Endodermal cell (in vitro differentiated cells): ENCODE data around the gene ACTRT3. TPM values are rescaled to one million over a fixed set of nuclear protein-coding genes. Genes with fewer than 3 reads are reported as not detected.

ENCODE experiments used
- DNase-seq: peaks from one replicate; pipeline ENCODE4 v3.0.0-alpha.2; 2017
- H3K27ac ChIP-seq: 2 replicates; pipeline ENCODE4 v1.5.1; 2013; ENCODE audit warnings: mild to moderate bottlenecking, low read depth, low read length, moderate library complexity
- H3K27me3 ChIP-seq: 2 replicates; pipeline ENCODE4 v1.6.1; 2013; ENCODE audit warnings: mild to moderate bottlenecking, low read length, moderate library complexity; ENCODE audit not compliant: insufficient read depth, control insufficient read depth, poor library complexity, severe bottlenecking
- H3K36me3 ChIP-seq: 2 replicates; pipeline ENCODE4 v1.7.0; 2013; ENCODE audit warnings: mild to moderate bottlenecking, low read length, moderate library complexity; ENCODE audit not compliant: control insufficient read depth, insufficient read depth
- H3K4me1 ChIP-seq: one replicate; pipeline ENCODE4 v1.7.0; 2013; ENCODE audit warnings: low read length; ENCODE audit not compliant: control insufficient read depth, insufficient read depth
- H3K4me3 ChIP-seq: 2 replicates; pipeline ENCODE4 v1.5.1; 2013; ENCODE audit warnings: mild to moderate bottlenecking, low read length, moderate library complexity
- H3K9ac ChIP-seq: 2 replicates; pipeline ENCODE4 v1.6.1; 2013; ENCODE audit warnings: mild to moderate bottlenecking, low read length, moderate library complexity; ENCODE audit not compliant: poor library complexity, severe bottlenecking; ENCODE audit errors: extremely low read depth
- H3K9me3 ChIP-seq: 2 replicates; pipeline ENCODE4 v1.6.1; 2013; ENCODE audit warnings: mild to moderate bottlenecking, low read length, moderate library complexity; ENCODE audit not compliant: control insufficient read depth
- H3K27ac Mint-ChIP-seq: 2 replicates; pipeline ENCODE4 v1.8.0; 2020; ENCODE audit warnings: mixed read lengths
- H3K27me3 Mint-ChIP-seq: 2 replicates; pipeline ENCODE4 v1.8.0; 2021; ENCODE audit warnings: mild to moderate bottlenecking, mixed read lengths; ENCODE audit not compliant: insufficient read depth
- H3K36me3 Mint-ChIP-seq: 2 replicates; pipeline ENCODE4 v1.8.0; 2020; ENCODE audit warnings: low read depth, mixed read lengths
- H3K4me1 Mint-ChIP-seq: 2 replicates; pipeline ENCODE4 v1.8.0; 2020; ENCODE audit warnings: mixed read lengths
- H3K4me3 Mint-ChIP-seq: 2 replicates; pipeline ENCODE4 v1.8.0; 2020; ENCODE audit warnings: mild to moderate bottlenecking, moderate library complexity, mixed read lengths
- H3K9me3 Mint-ChIP-seq: 2 replicates; pipeline ENCODE4 v1.8.0; 2020; ENCODE audit warnings: mild to moderate bottlenecking, mixed read lengths
- CTCF ChIP-seq: fragments of 200-600 bp; sonication (generic); conservative IDR thresholded peaks from 2 replicates; pipeline ENCODE4 v1.5.0; 2021; ENCODE audit warnings: antibody characterized with exemption, mild to moderate bottlenecking
- WGBS, 2 experiments: methylation state at CpG; one replicate each; pipeline versions ENCODE4 v1.1.5 to v1.1.7; 2013; ENCODE audit warnings: missing lambda C conversion rate in 2 of 2, mixed read lengths in 1 of 2; ENCODE audit not compliant: insufficient coverage in 1 of 2, insufficient read length in 1 of 2; 5-methylcytosine and 5-hydroxymethylcytosine counted together
- total RNA-seq, 2 donors: library from RNA; stranded (reverse); fragmentation: NEBNext Ultra II Directional in 1 of 2; extraction: Animal tissue kit (Norgen Biotek cat#: 25700) in 1 of 2; gene quantifications; 2 replicates in 1 of 2; 3 replicates in 1 of 2; pipeline ENCODE4 v1.2.1, GENCODE V29; 2021

Gene ACTRT3
- total RNA-seq, 2 donors from 2014 or later, result 0.82 to 2.5 TPM

- Mint-ChIP-seq H3K27me3 (no peaks in the 10 kb centered on the region), H3K27ac (peak within 1 kb of the TSS; percentile 90), H3K36me3 (peaks cover 2% of the 10 kb centered on the region), H3K4me1 (peaks cover 4% of the 10 kb centered on the region), H3K4me3 (peak within 1 kb of the TSS; percentile 82), H3K9me3 (peaks cover 16% of the 10 kb centered on the region)
- no peaks in the 10 kb centered on the region for H3K27me3 ChIP-seq
- peaks cover 11% of the 10 kb centered on the region for H3K9me3 ChIP-seq
- TF ChIP-seq CTCF, result no peak
- no peaks in the 10 kb centered on the region for H3K4me1 ChIP-seq
- peak within 1 kb of the TSS; percentile 47 for H3K9ac ChIP-seq
- 60 to 68% methylated on average over 38 to 42 of the region's 42 CpGs for WGBS, 2 experiments
- peak within 1 kb of the TSS; percentile 79 for H3K4me3 ChIP-seq
- H3K36me3 ChIP-seq, result no peaks in the 10 kb centered on the region
- H3K27ac ChIP-seq, result no peak within 1 kb of the TSS
- DNase-seq, result peak; percentile 95
Measured at GRCh38 chr3:169764882-169765612, 4.3 kb downstream of the ACTRT3 start, which contains the start of gene TERC. TERC (minus strand) TSS chr3:169765060.

- DNase-seq, result no peak
- Histone ChIP-seq H3K27ac (no peak overlapping the region), H3K36me3 (no peaks in the 10 kb centered on the region), H3K4me1 (no peaks in the 10 kb centered on the region), H3K9me3 (peaks cover 11% of the 10 kb centered on the region), H3K4me3 (peak overlapping the region; percentile 79), H3K9ac (peak overlapping the region; percentile 47), H3K27me3 (no peaks in the 10 kb centered on the region)
- no peaks in the 10 kb centered on the region for H3K27me3 Mint-ChIP-seq
- WGBS, 2 experiments, result 62 to 74% methylated on average over 21 to 46 of the region's 46 CpGs
- peak overlapping the region; percentile 82 for H3K4me3 Mint-ChIP-seq
- TF ChIP-seq CTCF, result no peak
- peaks cover 4% of the 10 kb centered on the region for H3K4me1 Mint-ChIP-seq
- H3K9me3 Mint-ChIP-seq, result peaks cover 16% of the 10 kb centered on the region
- peaks cover 2% of the 10 kb centered on the region for H3K36me3 Mint-ChIP-seq
- peak overlapping the region; percentile 90 for H3K27ac Mint-ChIP-seq
Measured at GRCh38 chr3:169764312-169764881, 5.0 kb downstream of the ACTRT3 start.

- Histone ChIP-seq H3K27ac (no peak overlapping the region), H3K9me3 (peaks cover 11% of the 10 kb centered on the region), H3K27me3 (no peaks in the 10 kb centered on the region), H3K4me1 (no peaks in the 10 kb centered on the region), H3K4me3 (no peak overlapping the region), H3K9ac (no peak overlapping the region), H3K36me3 (no peaks in the 10 kb centered on the region)
- no peak for DNase-seq
- no peak overlapping the region for H3K27ac Mint-ChIP-seq
- H3K4me3 Mint-ChIP-seq, result no peak overlapping the region
- TF ChIP-seq CTCF, result no peak
- peaks cover 4% of the 10 kb centered on the region for H3K4me1 Mint-ChIP-seq
- no peaks in the 10 kb centered on the region for H3K36me3 Mint-ChIP-seq
- 91 to 96% methylated on average over 4 of the region's 4 CpGs for WGBS, 2 experiments
- no peaks in the 10 kb centered on the region for H3K27me3 Mint-ChIP-seq
- peaks cover 12% of the 10 kb centered on the region for H3K9me3 Mint-ChIP-seq
Measured at GRCh38 chr3:169760479-169760878, 8.9 kb downstream of the ACTRT3 start.
